Spleen (tissue), 13 donors: ENCODE measurements around the gene ARHGDIB. TPM values are rescaled to one million over a fixed set of nuclear protein-coding genes. Genes with fewer than 3 reads are reported as not detected.

Source experiments
- DNase-seq: peaks from one replicate; pipeline ENCODE4 v3.0.0-alpha.2; 2020
- H3K27ac ChIP-seq, 8 donors: fragments of 200-600 bp; sonication (generic) in 7 of 8; 1 replicate in 4 of 8; 2 replicates in 4 of 8; pipeline versions ENCODE4 v1.5.0 to v1.8.0; 2016 to 2021; ENCODE audit warnings: inconsistent platforms in 4 of 8, mild to moderate bottlenecking in 4 of 8, moderate library complexity in 1 of 8
- H3K27me3 ChIP-seq, 7 donors: fragments of 200-600 bp; sonication (generic) in 6 of 7; replicated peaks in 1 of 7; 1 replicate in 4 of 7; 2 replicates in 3 of 7; pipeline versions ENCODE4 v1.5.0 to v1.8.0; 2016 to 2021; ENCODE audit warnings: inconsistent platforms in 3 of 7, mild to moderate bottlenecking in 1 of 7
- H3K36me3 ChIP-seq, 6 donors: fragments of 200-600 bp; sonication (generic) in 5 of 6; 1 replicate in 4 of 6; 2 replicates in 2 of 6; pipeline versions ENCODE4 v1.5.0 to v1.8.0; 2016 to 2021; ENCODE audit warnings: inconsistent platforms in 2 of 6
- H3K4me1 ChIP-seq, 6 donors: fragments of 200-600 bp; sonication (generic) in 5 of 6; 1 replicate in 3 of 6; 2 replicates in 3 of 6; pipeline versions ENCODE4 v1.5.0 to v1.8.0; 2016 to 2021; ENCODE audit warnings: inconsistent platforms in 3 of 6
- H3K4me3 ChIP-seq, 8 donors: fragments of 200-600 bp; sonication (generic) in 7 of 8; 1 replicate in 4 of 8; 2 replicates in 4 of 8; pipeline versions ENCODE4 v1.5.0 to v1.8.0; 2016 to 2021; ENCODE audit warnings: inconsistent platforms in 4 of 8, mild to moderate bottlenecking in 4 of 8, moderate library complexity in 2 of 8
- H3K9me3 ChIP-seq, 8 donors: fragments of 200-600 bp; sonication (generic) in 7 of 8; 1 replicate in 4 of 8; 2 replicates in 4 of 8; pipeline versions ENCODE4 v1.5.0 to v1.8.0; 2016 to 2021; ENCODE audit warnings: inconsistent platforms in 4 of 8
- CTCF ChIP-seq, 11 experiments: fragments of 200-600 bp in 7 of 11; fragments of 450-650 bp in 4 of 11; sonication (generic) in 4 of 11; IDR thresholded peaks in 8 of 11; conservative IDR thresholded peaks in 3 of 11; 1 replicate in 7 of 11; 2 replicates in 4 of 11; pipeline versions ENCODE4 v1.4.0 to v1.8.0; 2016 to 2021; ENCODE audit warnings: antibody characterized with exemption in 11 of 11, inconsistent platforms in 4 of 11, mild to moderate bottlenecking in 1 of 11
- POLR2A ChIP-seq, 3 donors: fragments of 450-650 bp; IDR thresholded peaks; one replicate each; pipeline ENCODE4 v1.5.1; 2017; ENCODE audit warnings: antibody characterized with exemption in 3 of 3, mild to moderate bottlenecking in 1 of 3
- POLR2AphosphoS5 ChIP-seq, 3 donors: sonication (generic); formaldehyde crosslinking; IDR thresholded peaks; one replicate each; pipeline ENCODE4 v1.5.1; 2017; ENCODE audit warnings: antibody characterized with exemption in 3 of 3
- WGBS, 5 donors: extraction: QIAGEN DNeasy Blood & Tissue Kit in 3 of 5; methylation state at CpG; one replicate each; pipeline versions ENCODE4 v1.1.5 to v1.1.7; 2013 to 2018; 5-methylcytosine and 5-hydroxymethylcytosine counted together
- intact Hi-C: fragments of 100-400 bp; cut with DNase I; formaldehyde crosslinking; loops from one replicate; pipeline ENCODE4 v1.15.0; 2023; ENCODE audit warnings: low total_unique reads
- long read RNA-seq, 2 donors: transcript quantifications; one replicate each; lab custom pipeline, GENCODE V29; 2026
- polyA plus RNA-seq, 3 donors: library from polyadenylated mRNA; stranded (reverse); fragments of 200-250 nt; gene quantifications; one replicate each; pipeline ENCODE4 v1.2.1, GENCODE V29; 2013
- total RNA-seq, 7 donors: library from RNA; depleted of rRNA in 3 of 7; stranded (reverse); fragments of >200 nt in 3 of 7; fragmentation: NEBNext Ultra II Directional in 4 of 7; extraction: Animal tissue kit (Norgen Biotek cat#: 25700) in 4 of 7; gene quantifications; one replicate each; pipeline versions ENCODE4 v1.1.0 to v1.2.1, GENCODE V29; 2016 to 2021
- donor health status: healthy with polysubstance abuse.
- donor health status: DM: no; HTN: no; CAD: no; lungs with moderate emphysema.
- donor health status: DM: no; HTN: no; CAD: no.
- donor health status: Bipolar disorder and iron deficiency.
- donor health status: healthy.
- donor health status: DM: no; HTN: no; CAD: no.
- donor health status: DM: yes; HTN: yes; CAD: no.

ARHGDIB gene
- total RNA-seq (100 to 1,000 TPM; 537 to 956 (median 706) TPM), polyA plus RNA-seq (1,000 to 10,000 TPM in 1 of 3 donors, 100 to 1,000 TPM in 2; 835 to 1,063 (median 908) TPM)
- long read RNA-seq, donor 1, transcript ARHGDIB-201 (6 exons, 1,256 nt): major isoform, 177 of 325 reads
- long read RNA-seq, donor 1, partial matches to known transcripts: 136 of 325 reads
- long read RNA-seq, donor 1, other reads (novel, unspliced or antisense): 5 of 325 reads
- long read RNA-seq, donor 2, transcript ARHGDIB-202 (4 exons, 593 nt): minor isoform, 5 of 247 reads
- long read RNA-seq, donor 2, transcript ARHGDIB-201 (6 exons, 1,256 nt): major isoform, 156 of 247 reads
- long read RNA-seq, donor 2, partial matches to known transcripts: 79 of 247 reads
- long read RNA-seq, donor 2, other reads (novel, unspliced or antisense): 0 of 247 reads

- Histone ChIP-seq H3K27me3 (no peaks in the 10 kb centered on the region), H3K36me3 (peaks cover 0 to 9% (median 0%) of the 10 kb centered on the region in 6 donors), H3K9me3 (no peaks in the 10 kb centered on the region), H3K4me3 (peak within 1 kb of the TSS; percentile 59 to 94 (median 74)), H3K27ac (peak within 1 kb of the TSS; percentile 86 to 94 (median 91)), H3K4me1 (peaks cover 27 to 77% (median 61%) of the 10 kb centered on the region in 6 donors)
- peak in 2 of 3 donors; percentile 63 to 92 for TF ChIP-seq POLR2AphosphoS5 (IDR thresholded peaks at IDR 0.05)
- TF ChIP-seq POLR2A (IDR thresholded peaks at IDR 0.05): peak in 1 of 3 donors; percentile 81
- no peak for TF ChIP-seq CTCF (IDR thresholded peaks at IDR 0.05 in 8 of 11, conservative IDR thresholded peaks at IDR 0.05 in 3 of 11)
- peak; percentile 89 for DNase-seq
- intact Hi-C loops: loop anchor here (2.0 kb wide), 1 partner anchor 21 kb away; no protein-coding TSS in a partner anchor
- WGBS, 5 donors: 6 to 16% (median 10%) methylated on average over 14 of the region's 14 CpGs
Measured at GRCh38 chr12:14961466-14962152, at the start of gene ARHGDIB. TSS of gene ARHGDIB (minus strand) at chr12:14961601. CDS start at chr12:14950712, 10,889 bp downstream.

GRCh38 chr12:15011162-15011561 is 49.8 kb upstream of the ARHGDIB start:
- Histone ChIP-seq H3K9me3 (no peaks in the 10 kb centered on the region), H3K4me1 (peaks cover 0 to 13% (median 8%) of the 10 kb centered on the region in 6 donors), H3K27ac (peak overlapping the region; percentile 38 to 85 (median 76)), H3K4me3 (no peak overlapping the region), H3K27me3 (peaks cover 0 to 7% (median 0%) of the 10 kb centered on the region in 7 donors), H3K36me3 (no peaks in the 10 kb centered on the region)
- no peak for DNase-seq
- intact Hi-C loops: no loop called here
- TF ChIP-seq POLR2AphosphoS5 (IDR thresholded peaks at IDR 0.05): no peak
- no peak for TF ChIP-seq CTCF (IDR thresholded peaks at IDR 0.05 in 8 of 11, conservative IDR thresholded peaks at IDR 0.05 in 3 of 11)
- TF ChIP-seq POLR2A (IDR thresholded peaks at IDR 0.05): no peak

DNA sequence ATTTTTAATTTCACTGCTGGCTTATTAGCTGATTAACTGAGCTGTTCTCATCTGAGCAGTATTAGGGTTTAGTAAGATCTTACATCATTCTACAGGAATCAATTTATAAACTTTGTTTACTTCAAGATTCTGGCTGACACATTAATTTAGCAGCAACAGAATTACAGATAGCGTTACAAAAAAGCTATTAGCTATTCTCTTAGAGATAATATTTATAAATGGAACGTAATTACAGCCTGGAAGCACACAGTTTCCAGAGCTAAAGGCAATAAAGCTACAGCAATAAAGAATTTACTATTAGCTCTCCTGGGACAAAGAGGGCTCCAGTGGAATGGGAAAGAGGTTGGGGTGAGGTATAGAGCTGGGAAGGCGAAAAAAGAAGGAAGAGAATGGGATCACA is 46.1 kb upstream of the ARHGDIB start:
- H3K4me1 ChIP-seq: peaks cover 0 to 6% (median 0%) of the 10 kb centered on the region in 6 donors
- no peak overlapping the region for H3K4me3 ChIP-seq
- no peak for TF ChIP-seq POLR2A (IDR thresholded peaks at IDR 0.05)
- DNase-seq: no peak
- intact Hi-C loops: no loop called here
- H3K36me3 ChIP-seq: no peaks in the 10 kb centered on the region
- 77 to 91% (median 82%) methylated on average over 3 of the region's 3 CpGs for WGBS, 5 donors
- H3K27me3 ChIP-seq: peaks cover 0 to 16% (median 0%) of the 10 kb centered on the region in 7 donors
- H3K9me3 ChIP-seq: no peaks in the 10 kb centered on the region
- H3K27ac ChIP-seq: no peak overlapping the region

GRCh38 chr12:15005064-15005463 is 43.7 kb upstream of the ARHGDIB start:
- no peak overlapping the region for H3K27ac ChIP-seq
- no peaks in the 10 kb centered on the region for H3K36me3 ChIP-seq
- H3K4me3 ChIP-seq: no peak overlapping the region
- H3K27me3 ChIP-seq: peaks cover 0 to 16% (median 0%) of the 10 kb centered on the region in 7 donors
- no peak for DNase-seq
- TF ChIP-seq CTCF (IDR thresholded peaks at IDR 0.05 in 8 of 11, conservative IDR thresholded peaks at IDR 0.05 in 3 of 11): no peak
- TF ChIP-seq POLR2A (IDR thresholded peaks at IDR 0.05): no peak
- TF ChIP-seq POLR2AphosphoS5 (IDR thresholded peaks at IDR 0.05): no peak
- intact Hi-C loops: no loop called here
- H3K4me1 ChIP-seq: peaks cover 0 to 19% (median 10%) of the 10 kb centered on the region in 6 donors
- no peaks in the 10 kb centered on the region for H3K9me3 ChIP-seq
